Choroid plexus epithelial cell (primary cell): ENCODE data around the gene LSP1.

ENCODE experiments used
- DNase-seq: peaks from one replicate; pipeline ENCODE4 v3.0.0-alpha.2; 2010; ENCODE audit warnings: low read depth
- H3K4me3 ChIP-seq: 2 replicates; pipeline ENCODE4 v1.5.1; 2011; ENCODE audit warnings: low read depth, mild to moderate bottlenecking, control low read depth, low read length, moderate library complexity
- TF ChIP-seq, protein P1 (sequence below): conservative IDR thresholded peaks from 2 replicates; pipeline ENCODE4 v1.5.1; 2011; ENCODE audit warnings: low read depth, mild to moderate bottlenecking, control low read depth, inconsistent platforms, low read length, moderate library complexity

The LSP1 gene

DNA sequence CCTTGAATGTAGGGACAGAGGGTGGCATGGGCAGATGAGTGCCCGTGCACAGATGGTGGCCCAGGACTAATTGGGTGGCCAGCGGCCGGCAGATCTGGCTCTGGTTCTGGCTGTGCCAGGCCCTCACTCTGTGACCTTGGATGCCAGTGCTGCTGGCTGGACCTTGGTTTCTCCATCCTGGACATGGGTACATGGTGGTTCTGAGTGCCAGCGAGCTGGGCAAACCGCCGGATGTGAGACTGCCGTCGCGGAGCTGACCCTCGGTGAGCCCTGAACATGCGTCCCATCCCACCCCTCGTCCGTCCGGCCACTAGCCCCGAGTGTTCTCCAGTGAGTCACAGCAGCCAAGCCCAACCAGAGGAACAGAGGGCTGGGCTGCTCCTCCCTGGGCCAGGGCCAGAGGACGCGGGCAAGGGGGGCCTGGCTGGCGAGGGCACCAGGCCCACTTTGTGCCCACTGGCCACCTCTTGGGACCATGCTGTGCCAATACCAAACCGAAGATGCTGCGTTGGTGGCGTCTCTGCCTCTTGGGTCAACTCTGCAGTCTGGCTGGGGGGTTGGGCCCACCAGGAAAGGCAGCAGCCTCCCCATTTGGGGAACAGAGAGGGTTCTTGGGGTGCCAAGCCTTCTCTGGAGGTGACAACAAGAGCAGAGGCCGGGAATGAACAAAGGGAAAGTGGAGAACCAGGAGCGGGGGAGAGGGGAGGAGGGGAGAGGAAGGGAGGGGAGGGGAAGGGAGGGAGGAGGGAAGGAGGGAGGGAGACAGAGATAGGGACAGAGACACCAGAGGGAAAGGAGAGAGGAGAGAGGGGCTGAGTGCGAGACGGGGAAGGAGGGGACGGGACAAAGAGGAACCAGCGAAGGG is 10.7 kb downstream of the LSP1 start:
- DNase-seq = peak; percentile 87
- no peak overlapping the region for H3K4me3 ChIP-seq
- TF ChIP-seq, protein P1, sequence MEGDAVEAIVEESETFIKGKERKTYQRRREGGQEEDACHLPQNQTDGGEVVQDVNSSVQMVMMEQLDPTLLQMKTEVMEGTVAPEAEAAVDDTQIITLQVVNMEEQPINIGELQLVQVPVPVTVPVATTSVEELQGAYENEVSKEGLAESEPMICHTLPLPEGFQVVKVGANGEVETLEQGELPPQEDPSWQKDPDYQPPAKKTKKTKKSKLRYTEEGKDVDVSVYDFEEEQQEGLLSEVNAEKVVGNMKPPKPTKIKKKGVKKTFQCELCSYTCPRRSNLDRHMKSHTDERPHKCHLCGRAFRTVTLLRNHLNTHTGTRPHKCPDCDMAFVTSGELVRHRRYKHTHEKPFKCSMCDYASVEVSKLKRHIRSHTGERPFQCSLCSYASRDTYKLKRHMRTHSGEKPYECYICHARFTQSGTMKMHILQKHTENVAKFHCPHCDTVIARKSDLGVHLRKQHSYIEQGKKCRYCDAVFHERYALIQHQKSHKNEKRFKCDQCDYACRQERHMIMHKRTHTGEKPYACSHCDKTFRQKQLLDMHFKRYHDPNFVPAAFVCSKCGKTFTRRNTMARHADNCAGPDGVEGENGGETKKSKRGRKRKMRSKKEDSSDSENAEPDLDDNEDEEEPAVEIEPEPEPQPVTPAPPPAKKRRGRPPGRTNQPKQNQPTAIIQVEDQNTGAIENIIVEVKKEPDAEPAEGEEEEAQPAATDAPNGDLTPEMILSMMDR = no peak

DNA sequence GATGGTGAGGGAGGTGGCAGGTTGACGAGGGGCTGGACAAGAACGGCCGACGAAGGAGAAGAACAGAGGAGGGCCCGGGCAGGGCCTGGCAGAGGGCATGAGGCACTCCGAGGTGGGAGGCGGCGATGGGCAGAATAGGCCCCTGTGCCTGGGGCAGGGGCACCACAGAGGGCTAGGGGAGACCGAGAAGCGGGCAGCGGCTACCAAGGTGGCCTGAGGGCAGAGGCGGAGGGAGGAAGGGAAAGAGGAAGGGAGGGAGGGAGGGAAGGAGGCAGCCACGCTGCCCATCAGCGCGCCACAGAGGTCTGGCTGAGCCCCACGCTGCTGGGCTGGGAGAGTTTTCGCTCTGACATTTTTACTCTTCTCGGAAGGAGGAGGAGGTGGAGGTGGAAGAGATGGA is 11.3 kb downstream of the LSP1 start:
- TF ChIP-seq, protein P1 = no peak
- no peak overlapping the region for H3K4me3 ChIP-seq
- no peak for DNase-seq

DNA sequence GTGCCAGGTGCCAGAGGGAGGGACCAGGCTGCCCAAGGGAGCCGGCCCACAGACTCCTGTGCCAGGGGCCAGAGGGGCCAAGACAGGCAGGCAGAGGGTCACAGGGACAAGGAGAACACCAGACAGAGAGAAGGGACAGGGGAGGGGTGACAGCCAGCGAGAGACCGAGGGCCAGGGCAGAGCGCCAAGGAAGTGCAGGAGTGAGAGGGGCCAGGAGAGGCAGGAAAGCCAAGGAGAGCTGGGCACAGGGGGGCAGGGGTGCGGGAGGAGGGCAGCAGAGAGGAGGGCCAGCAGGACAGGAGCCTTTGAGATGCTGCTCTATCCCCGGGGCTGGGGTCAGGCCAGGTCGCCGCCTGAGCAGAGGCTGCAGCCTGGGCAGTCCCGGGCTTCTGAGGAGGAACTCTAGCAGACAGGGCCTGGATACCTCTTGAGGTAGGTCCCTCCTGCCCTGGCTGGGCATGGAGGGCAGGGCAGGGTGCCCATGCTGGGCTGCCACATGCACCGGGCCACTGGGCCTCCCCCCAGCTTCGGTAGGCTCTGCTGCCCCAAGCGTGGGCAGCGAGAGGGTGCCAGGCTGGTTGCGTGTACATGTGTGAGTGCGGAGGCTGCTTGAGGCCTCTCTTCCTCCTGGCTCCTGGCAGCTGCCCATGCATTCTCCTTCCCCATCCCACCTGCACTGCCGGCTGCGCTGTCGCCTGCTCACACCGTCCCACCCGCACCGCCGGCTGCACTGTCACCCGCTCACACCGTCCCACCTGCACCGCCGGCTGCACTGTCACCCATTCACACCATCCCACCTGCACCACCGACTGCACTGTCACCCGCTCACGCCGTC is 12.2 kb downstream of the LSP1 start:
- DNase-seq = no peak
- no peak overlapping the region for H3K4me3 ChIP-seq
- TF ChIP-seq, protein P1 = no peak

DNA sequence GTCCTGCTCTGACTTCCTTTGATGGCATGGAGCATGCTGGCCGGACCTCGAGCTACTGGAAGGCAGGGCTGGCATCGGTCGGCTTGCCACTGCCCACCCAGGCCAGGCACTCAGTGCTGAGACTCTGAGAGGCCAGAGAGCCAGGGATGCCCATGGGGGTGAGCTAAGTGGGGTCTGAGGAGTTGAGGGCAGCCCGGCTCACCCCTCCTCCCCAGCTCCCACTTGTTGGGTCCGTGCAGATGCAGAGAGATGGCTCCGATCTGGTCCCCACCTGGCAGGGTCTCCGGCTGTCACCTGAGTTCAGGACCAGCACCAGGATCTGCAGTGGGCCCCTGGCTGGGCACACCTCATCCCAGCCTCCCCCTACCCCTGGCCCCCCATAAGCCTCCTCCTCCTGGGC is 13.3 kb downstream of the LSP1 start:
- TF ChIP-seq, protein P1 = no peak
- no peak overlapping the region for H3K4me3 ChIP-seq
- DNase-seq = no peak

GRCh38 chr11:1866776-1867175 is 13.9 kb downstream of the LSP1 start:
- H3K4me3 ChIP-seq = no peak overlapping the region
- DNase-seq = no peak
- TF ChIP-seq, protein P1 = no peak

GRCh38 chr11:1867381-1867780 is 14.5 kb downstream of the LSP1 start:
- TF ChIP-seq, protein P1 = no peak
- H3K4me3 ChIP-seq = no peak overlapping the region
- no peak for DNase-seq
